B cell (primary cell): Measurements from ENCODE around the gene SCN11A. TPM values are rescaled to one million over a fixed set of nuclear protein-coding genes. Genes with fewer than 3 reads are reported as not detected.
A peak's percentile ranks its signal among the peaks of the same experiment; 100 is the strongest.

Source experiments
- ATAC-seq: fragments of 200-7000 bp; cut with Tn5 transposase; one replicate; pipeline ENCODE4 v1.10.0; 2021; ENCODE audit warnings: low read depth, mild to moderate bottlenecking, moderate number of reproducible peaks, moderate library complexity
- CTCF ChIA-PET: fragments of 350-600 bp; sonication (Branson Sonifier 250); formaldehyde crosslinking; loops from one replicate; lab custom pipeline; 2021; ENCODE audit warnings: antibody characterized with exemption, inconsistent platforms; lab: Charles Lee
- POLR2A ChIA-PET: fragments of 350-600 bp; sonication (Branson Sonifier 250); formaldehyde crosslinking; loops from one replicate; lab custom pipeline; 2021; ENCODE audit warnings: antibody characterized with exemption; lab: Charles Lee
- DNase-seq: peaks from one replicate; pipeline ENCODE4 v3.0.0; 2013
- H2AFZ ChIP-seq: 2 replicates; pipeline ENCODE4 v1.6.1; 2012; ENCODE audit warnings: mild to moderate bottlenecking, low read depth, low read length; ENCODE audit not compliant: insufficient read depth, poor library complexity, severe bottlenecking
- H3K27ac ChIP-seq, 2 donors: 1 replicate in 1 of 2; 2 replicates in 1 of 2; pipeline ENCODE4 v1.5.1; 2012 to 2013; ENCODE audit warnings: low read length in 2 of 2, mild to moderate bottlenecking in 2 of 2, moderate library complexity in 1 of 2
- H3K27me3 ChIP-seq, 4 experiments: fragments of 200-600 bp in 1 of 4; sonication (generic) in 1 of 4; replicated peaks in 1 of 4; 1 replicate in 2 of 4; 2 replicates in 2 of 4; pipeline versions ENCODE4 v1.6.1 to v1.7.0; 2013 to 2016; ENCODE audit warnings: low read length in 3 of 4, mild to moderate bottlenecking in 2 of 4, mixed read lengths in 1 of 4, moderate library complexity in 1 of 4; ENCODE audit not compliant: insufficient read depth in 4 of 4, control insufficient read depth in 3 of 4; ENCODE audit errors: control extremely low read depth in 1 of 4
- H3K36me3 ChIP-seq, 2 experiments: replicated peaks in 1 of 2; 1 replicate in 1 of 2; 2 replicates in 1 of 2; pipeline versions ENCODE4 v1.6.1 to v1.7.1; 2013; ENCODE audit warnings: low read length in 1 of 2; ENCODE audit not compliant: insufficient read depth in 2 of 2, control insufficient read depth in 1 of 2; ENCODE audit errors: control extremely low read depth in 1 of 2, extremely low read depth in 1 of 2
- H3K4me1 ChIP-seq, 2 donors: fragments of 200-600 bp in 1 of 2; sonication (generic) in 1 of 2; 1 replicate in 1 of 2; 2 replicates in 1 of 2; pipeline versions ENCODE4 v1.5.1 to v1.6.1; 2013 to 2017; ENCODE audit warnings: low read length in 2 of 2; ENCODE audit not compliant: control insufficient read depth in 2 of 2, insufficient read depth in 2 of 2
- H3K4me2 ChIP-seq: replicated peaks from 2 replicates; pipeline ENCODE3; 2012; ENCODE audit warnings: mild to moderate bottlenecking, low read depth, low read length; ENCODE audit not compliant: poor library complexity, severe bottlenecking
- H3K4me3 ChIP-seq, 5 experiments: fragments of 200-600 bp in 1 of 5; sonication (generic) in 1 of 5; 1 replicate in 3 of 5; 2 replicates in 2 of 5; pipeline versions ENCODE4 v1.5.1 to v1.7.0; 2011 to 2016; ENCODE audit warnings: low read length in 4 of 5, mild to moderate bottlenecking in 4 of 5, low read depth in 2 of 5, control low read depth in 1 of 5, moderate library complexity in 1 of 5; ENCODE audit not compliant: insufficient read depth in 1 of 5; ENCODE audit errors: control extremely low read depth in 1 of 5, extremely low read depth in 1 of 5
- H3K79me2 ChIP-seq: fragments of 200-600 bp; sonication (generic); one replicate; pipeline ENCODE4 v1.6.0; 2016; ENCODE audit warnings: low read length; ENCODE audit not compliant: control insufficient read depth, insufficient read depth
- H3K9ac ChIP-seq: fragments of 200-600 bp; sonication (generic); 2 replicates; pipeline ENCODE4 v1.6.1; 2017; ENCODE audit warnings: mild to moderate bottlenecking, low read length, moderate library complexity
- H3K9me3 ChIP-seq, 3 donors: one replicate each; pipeline versions ENCODE4 v1.6.1 to v1.7.1; 2013; ENCODE audit warnings: low read length in 2 of 3; ENCODE audit not compliant: control insufficient read depth in 2 of 3, insufficient read depth in 1 of 3; ENCODE audit errors: control extremely low read depth in 1 of 3
- H4K20me1 ChIP-seq: 2 replicates; pipeline ENCODE4 v1.6.0; 2012; ENCODE audit warnings: mild to moderate bottlenecking, low read length; ENCODE audit not compliant: insufficient read depth, control insufficient read depth, poor library complexity, severe bottlenecking
- H3K27ac Mint-ChIP-seq: one replicate; pipeline ENCODE4 v1.8.0; 2021; ENCODE audit warnings: mixed read lengths
- H3K27me3 Mint-ChIP-seq: one replicate; pipeline ENCODE4 v1.8.0; 2021; ENCODE audit warnings: mixed read lengths
- H3K4me1 Mint-ChIP-seq: one replicate; pipeline ENCODE4 v1.8.0; 2021; ENCODE audit warnings: mixed read lengths
- H3K4me3 Mint-ChIP-seq: one replicate; pipeline ENCODE4 v1.8.0; 2021; ENCODE audit warnings: mixed read lengths
- H3K9me3 Mint-ChIP-seq: one replicate; pipeline ENCODE4 v1.8.0; 2022; ENCODE audit warnings: mixed read lengths; ENCODE audit not compliant: insufficient read depth
- CTCF ChIP-seq: fragments of 200-600 bp; IDR thresholded peaks from one replicate; pipeline ENCODE4 v1.8.0; 2022; ENCODE audit warnings: antibody characterized with exemption, mild to moderate bottlenecking
- EZH2 ChIP-seq: IDR thresholded peaks from 2 replicates; pipeline ENCODE4 v1.6.1; 2012; ENCODE audit warnings: borderline replicate concordance, low read depth, mild to moderate bottlenecking, moderate library complexity, low read length; ENCODE audit not compliant: insufficient read depth, poor library complexity, severe bottlenecking
- WGBS: methylation state at CpG from one replicate; pipeline ENCODE4 v1.1.5; 2013; ENCODE audit warnings: missing lambda C conversion rate; ENCODE audit not compliant: insufficient coverage; 5-methylcytosine and 5-hydroxymethylcytosine counted together
- intact Hi-C: fragments of 100-400 bp; cut with micrococcal nuclease; formaldehyde crosslinking; loops from one replicate; pipeline ENCODE4 v1.10.0; 2022
- polyA plus RNA-seq: library from polyadenylated mRNA; depleted of rRNA; stranded (reverse); fragments of >200 nt; gene quantifications from 2 replicates; pipeline ENCODE4 v1.2.3, GENCODE V29; 2012
- total RNA-seq, 2 donors: library from RNA; stranded (reverse); fragments of 120-200 nt in 1 of 2; gene quantifications; 1 replicate in 1 of 2; 2 replicates in 1 of 2; pipeline versions ENCODE4 v1.2.3 to v1.2.4, GENCODE V29; 2013 to 2022

SCN11A gene
- total and polyA plus RNA-seq, 2 donors (not counting 1 experiment from before 2014, with no cell fraction given), result 0.07 to 0.25 TPM

- Mint-ChIP-seq H3K27ac (no peak overlapping the region), H3K9me3 (no peaks in the 10 kb centered on the region), H3K27me3 (no peaks in the 10 kb centered on the region), H3K4me1 (peaks cover 14% of the 10 kb centered on the region), H3K4me3 (no peak overlapping the region)
- H3K4me3 ChIP-seq, result no peak overlapping the region
- TF ChIP-seq CTCF (no peak), EZH2 (no peak)
- intact Hi-C loops, result no loop called here
- peaks cover 9 to 60% of the 10 kb centered on the region in 2 experiments for H3K36me3 ChIP-seq
- no peak overlapping the region for H3K27ac ChIP-seq
- peaks cover 26% of the 10 kb centered on the region for H4K20me1 ChIP-seq
- no peak overlapping the region for H3K4me2 ChIP-seq
- no peaks in the 10 kb centered on the region for H3K9me3 ChIP-seq
- peaks cover 20% of the 10 kb centered on the region for H3K79me2 ChIP-seq
- peaks cover 7 to 11% of the 10 kb centered on the region in 2 donors for H3K4me1 ChIP-seq
- H3K9ac ChIP-seq, result no peak overlapping the region
- WGBS, result 100% methylated on average over 1 of the region's 1 CpG
- ATAC-seq, result no peak
- no peak overlapping the region for H2AFZ ChIP-seq
- ChIA-PET POLR2A (no interaction called here), CTCF (interaction anchor here (0.5 to 0.9 kb wide), 2 partner anchors 142 to 221 kb away, joined by 3 read pairs; no protein-coding TSS in a partner anchor)
- no peaks in the 10 kb centered on the region for H3K27me3 ChIP-seq
- DNase-seq, result no peak
Measured at GRCh38 chr3:39067286-39067685, 15.5 kb upstream of the SCN11A start.

- peak; percentile 73 for DNase-seq
- peaks cover 0 to 4% (median 0%) of the 10 kb centered on the region in 3 donors for H3K9me3 ChIP-seq
- H3K4me2 ChIP-seq, result peak overlapping the region; percentile 4
- no peak overlapping the region for H3K9ac ChIP-seq
- no peaks in the 10 kb centered on the region for H3K27me3 Mint-ChIP-seq
- H3K79me2 ChIP-seq, result peaks cover 35% of the 10 kb centered on the region
- H3K4me1 Mint-ChIP-seq, result peaks cover 22% of the 10 kb centered on the region
- peaks cover 38% of the 10 kb centered on the region for H4K20me1 ChIP-seq
- CTCF ChIA-PET, result interaction anchor here (0.8 to 2.3 kb wide), 10 partner anchors 9 to 227 kb away, joined by 3 to 12 read pairs (median 4); no protein-coding TSS in a partner anchor
- intact Hi-C loops, result loop anchor here (1.0 kb wide), 1 partner anchor 34 kb away; no protein-coding TSS in a partner anchor
- no peaks in the 10 kb centered on the region for H3K27me3 ChIP-seq
- TF ChIP-seq CTCF, result peak; percentile 69
- no peak for TF ChIP-seq EZH2
- H3K4me3 Mint-ChIP-seq, result no peak overlapping the region
- peak overlapping the region in 1 of 2 donors; percentile 79 for H3K27ac ChIP-seq
- H3K36me3 ChIP-seq, result peaks cover 11 to 45% of the 10 kb centered on the region in 2 experiments
- H3K27ac Mint-ChIP-seq, result peak overlapping the region; percentile 37
- peaks cover 7 to 11% of the 10 kb centered on the region in 2 donors for H3K4me1 ChIP-seq
- WGBS, result 0% methylated on average over 1 of the region's 1 CpG
- peak; percentile 99 for ATAC-seq
- no peak overlapping the region for H2AFZ ChIP-seq
- no peaks in the 10 kb centered on the region for H3K9me3 Mint-ChIP-seq
- H3K4me3 ChIP-seq, result no peak overlapping the region
- POLR2A ChIA-PET, result no interaction called here
Measured at GRCh38 chr3:39065197-39065596, 13.5 kb upstream of the SCN11A start.
